H1 (cell line): ENCODE measurements around the gene ILK. TPM values are rescaled to one million over a fixed set of nuclear protein-coding genes. Genes with fewer than 3 reads are reported as not detected.

ENCODE experiments used
- CBX5 ChIP-seq: fragments of 300-800, 300-1000 bp; sonication (generic); IDR thresholded peaks from 2 replicates; pipeline ENCODE4 v1.7.1; 2016; ENCODE audit warnings: antibody characterized with exemption, low read length, low read depth
- CBX8 ChIP-seq: fragments of 300-800, 300-1000 bp; sonication (generic); IDR thresholded peaks from 2 replicates; pipeline ENCODE4 v1.7.1; 2016; ENCODE audit warnings: low read depth, low read length, borderline replicate concordance
- CEBPB ChIP-seq: IDR thresholded peaks from 2 replicates; pipeline ENCODE4 v1.6.1; 2012; ENCODE audit warnings: low read depth, low read length
- CHD1 ChIP-seq: IDR thresholded peaks from 2 replicates; pipeline ENCODE4 v1.6.1; 2012; ENCODE audit warnings: low read depth, low read length, improper control_type of control experiment
- CHD7 ChIP-seq: fragments of 300-600 bp; sonication (generic); IDR thresholded peaks from 2 replicates; pipeline ENCODE4 v1.7.1; 2012; ENCODE audit warnings: low read length, moderate library complexity, mild to moderate bottlenecking, inconsistent platforms; ENCODE audit not compliant: insufficient replicate concordance
- EGR1 ChIP-seq: IDR thresholded peaks from 2 replicates; pipeline ENCODE4 v1.6.1; 2011; ENCODE audit warnings: low read depth, low read length, borderline replicate concordance
- SP4 ChIP-seq: IDR thresholded peaks from 2 replicates; pipeline ENCODE4 v1.6.1; 2012; ENCODE audit warnings: low read length, inconsistent platforms
- YY1 ChIP-seq: IDR thresholded peaks from 2 replicates; pipeline ENCODE4 v1.6.1; 2011; ENCODE audit warnings: low read depth, mild to moderate bottlenecking, low read length
- polyA plus RNA-seq, 7 experiments: library from polyadenylated mRNA; depleted of rRNA in 3 of 7; stranded (reverse) in 5 of 7; unstranded in 2 of 7; fragments of >200 nt in 5 of 7; fragments of 200-250 nt in 2 of 7; gene quantifications; 1 replicate in 5 of 7; 2 replicates in 1 of 7; 4 replicates in 1 of 7; pipeline versions ENCODE4 v1.2.1 to v1.2.3, GENCODE V29; 2011 to 2013; ENCODE audit warnings: missing spikeins in 2 of 7, mixed read lengths in 2 of 7
- total RNA-seq: library from RNA; stranded (reverse); fragmentation: NEBNext Ultra II Directional; extraction: Animal tissue kit (Norgen Biotek cat#: 25700); gene quantifications from 2 replicates; pipeline ENCODE4 v1.2.1, GENCODE V29; 2021
- TF ChIP-seq, protein P1 (sequence below): IDR thresholded peaks from 2 replicates; pipeline ENCODE4 v1.6.1; 2012; ENCODE audit warnings: low read length, inconsistent platforms

Gene ILK
- total and polyA plus RNA-seq, 2 of the 8 experiments (the other 6 are each of a cell fraction or from before 2014, with no cell fraction given) = 91.4 to 132 TPM

DNA sequence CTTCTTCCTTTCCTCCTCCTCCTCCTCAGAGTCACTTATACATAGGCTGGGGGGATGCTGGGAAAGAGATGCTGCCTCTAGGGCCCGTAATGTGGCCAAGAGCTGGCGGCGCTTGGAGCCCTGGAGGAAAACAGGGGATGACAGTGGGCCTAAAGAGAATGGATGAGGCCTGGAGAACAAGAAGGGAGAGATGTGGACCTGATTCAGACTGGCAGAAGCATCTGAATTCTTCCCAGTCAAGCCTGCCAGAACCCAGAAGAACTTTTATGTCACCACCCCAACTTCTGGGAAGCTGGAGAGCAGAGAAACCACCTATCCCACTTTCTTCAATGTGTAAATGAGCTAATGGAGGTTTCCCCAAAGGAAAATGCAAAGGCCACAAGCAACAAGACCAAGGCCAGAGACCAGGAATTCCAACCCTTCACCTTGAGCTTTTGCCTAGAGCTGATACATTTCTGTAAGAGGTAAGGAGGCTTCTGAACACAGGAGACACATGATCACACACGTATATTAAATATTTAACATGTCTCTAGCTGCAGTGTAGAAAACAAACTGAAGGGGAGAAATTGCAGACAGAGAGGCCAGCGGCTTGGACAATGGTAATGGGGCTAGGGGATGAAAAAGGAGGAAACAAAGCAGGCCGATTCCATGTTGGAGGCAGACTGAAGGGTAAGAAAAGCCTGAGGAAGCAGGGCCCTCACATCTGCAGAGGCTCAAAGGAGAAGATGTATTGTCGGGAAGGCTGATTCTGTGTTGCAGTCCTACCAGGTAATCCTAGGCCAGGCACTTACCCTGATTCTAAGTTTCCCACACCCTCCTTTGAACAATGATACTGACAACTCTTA, 1.3 kb upstream of the ILK start (continued):
- TF ChIP-seq CEBPB (no peak), CHD1 (no peak), CBX5 (no peak), YY1 (no peak), CBX8 (no peak), SP4 (no peak), EGR1 (no peak), CHD7 (no peak)
- TF ChIP-seq, protein P1, sequence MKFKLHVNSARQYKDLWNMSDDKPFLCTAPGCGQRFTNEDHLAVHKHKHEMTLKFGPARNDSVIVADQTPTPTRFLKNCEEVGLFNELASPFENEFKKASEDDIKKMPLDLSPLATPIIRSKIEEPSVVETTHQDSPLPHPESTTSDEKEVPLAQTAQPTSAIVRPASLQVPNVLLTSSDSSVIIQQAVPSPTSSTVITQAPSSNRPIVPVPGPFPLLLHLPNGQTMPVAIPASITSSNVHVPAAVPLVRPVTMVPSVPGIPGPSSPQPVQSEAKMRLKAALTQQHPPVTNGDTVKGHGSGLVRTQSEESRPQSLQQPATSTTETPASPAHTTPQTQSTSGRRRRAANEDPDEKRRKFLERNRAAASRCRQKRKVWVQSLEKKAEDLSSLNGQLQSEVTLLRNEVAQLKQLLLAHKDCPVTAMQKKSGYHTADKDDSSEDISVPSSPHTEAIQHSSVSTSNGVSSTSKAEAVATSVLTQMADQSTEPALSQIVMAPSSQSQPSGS = no peak
